Hepatic stellate cell (primary cell): ENCODE measurements around the gene PSPN.
A peak's percentile ranks its signal among the peaks of the same experiment; 100 is the strongest.
"Not testable (repeated sequence)": the region's sequence is repeated elsewhere in the genome, so short reads cannot be mapped to it uniquely, and the experiment has no call there.

ENCODE experiments used
- DNase-seq: peaks from one replicate; pipeline ENCODE4 v3.0.0; 2011; ENCODE audit warnings: low spot score

PSPN gene

DNA sequence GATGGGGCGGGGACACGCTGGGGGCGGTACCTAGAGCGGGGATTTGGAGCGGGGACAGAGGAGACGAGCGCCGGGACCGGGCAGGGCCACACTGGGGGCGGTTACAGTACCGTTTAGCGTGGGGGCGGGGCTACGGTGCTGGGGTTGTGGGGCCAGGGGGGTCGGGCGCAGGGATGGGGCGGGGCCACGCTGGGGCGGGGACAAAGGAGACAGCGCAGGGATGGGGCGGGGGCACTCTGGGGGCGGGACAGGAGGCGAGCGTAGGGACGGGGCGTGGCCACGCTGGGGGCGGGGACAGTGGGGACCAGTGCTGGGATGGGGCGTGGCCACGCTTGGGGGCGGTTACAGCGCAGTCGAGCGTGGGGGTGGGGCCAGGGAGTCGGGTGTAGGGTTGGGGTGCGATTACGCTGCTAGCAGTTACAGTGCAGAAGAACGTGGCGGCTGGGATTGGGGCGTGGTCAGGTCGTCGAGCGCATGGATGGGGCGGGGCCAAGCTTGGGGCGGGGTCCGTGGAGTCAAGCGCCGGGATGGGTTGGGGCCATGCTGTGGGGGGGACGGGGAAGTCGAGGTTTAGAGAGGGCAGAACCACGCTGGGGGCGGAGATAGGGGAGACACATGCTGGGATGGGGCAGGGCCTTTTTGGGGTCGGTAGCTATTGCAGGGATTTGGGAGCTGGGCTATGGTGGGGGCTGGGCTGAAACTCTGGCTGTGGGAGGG, 2.5 kb downstream of the PSPN start:
- peak; percentile 97 for DNase-seq

- DNase-seq: peak; percentile 98
Measured at GRCh38 chr19:6372594-6373095, 3.1 kb downstream of the PSPN start, which contains the start of gene ALKBH7. Gene ALKBH7 (plus strand): TSS chr19:6372794. CDS start chr19:6372821, 27 bp downstream.

DNA sequence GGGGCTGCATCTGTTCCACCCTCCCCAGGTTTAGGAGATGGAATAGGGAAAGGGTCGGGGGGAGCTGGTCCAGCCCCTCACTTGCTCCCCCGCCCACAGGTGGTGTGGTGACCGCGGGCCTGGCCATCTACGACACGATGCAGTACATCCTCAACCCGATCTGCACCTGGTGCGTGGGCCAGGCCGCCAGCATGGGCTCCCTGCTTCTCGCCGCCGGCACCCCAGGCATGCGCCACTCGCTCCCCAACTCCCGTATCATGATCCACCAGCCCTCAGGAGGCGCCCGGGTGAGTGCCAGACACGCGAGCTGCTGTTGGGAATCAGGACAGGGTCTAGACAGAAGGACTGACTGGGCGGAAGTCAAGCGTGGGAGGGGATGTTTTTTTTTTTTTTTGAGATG, 11.4 kb downstream of the PSPN start:
- no peak for DNase-seq

DNA sequence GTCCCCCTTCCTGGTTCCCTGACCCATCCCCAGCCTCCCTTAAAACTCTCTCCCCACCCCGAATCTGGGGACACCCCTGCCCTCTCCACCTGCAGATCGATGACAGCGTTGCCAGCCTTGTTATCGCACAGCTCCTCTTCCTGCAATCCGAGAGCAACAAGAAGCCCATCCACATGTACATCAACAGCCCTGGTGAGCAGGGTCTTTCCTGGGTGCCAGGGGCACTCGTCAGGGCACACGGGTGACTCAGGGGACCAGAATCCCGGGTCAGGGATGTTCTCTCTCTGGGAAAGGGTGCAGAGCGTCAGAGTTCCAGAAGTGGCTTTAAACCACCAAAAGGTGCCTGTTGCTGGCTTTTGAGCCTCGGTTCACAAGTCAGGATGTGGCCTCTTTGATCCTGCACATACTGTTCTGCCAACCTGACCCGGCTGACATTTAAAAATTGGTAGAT, 13.4 kb downstream of the PSPN start:
- peak; percentile 22 for DNase-seq

GRCh38 chr19:6362027-6362350, 13.7 kb downstream of the PSPN start:
- no peak for DNase-seq

GRCh38 chr19:6360857-6361216, 14.9 kb downstream of the PSPN start:
- DNase-seq: not testable (repeated sequence)

DNA sequence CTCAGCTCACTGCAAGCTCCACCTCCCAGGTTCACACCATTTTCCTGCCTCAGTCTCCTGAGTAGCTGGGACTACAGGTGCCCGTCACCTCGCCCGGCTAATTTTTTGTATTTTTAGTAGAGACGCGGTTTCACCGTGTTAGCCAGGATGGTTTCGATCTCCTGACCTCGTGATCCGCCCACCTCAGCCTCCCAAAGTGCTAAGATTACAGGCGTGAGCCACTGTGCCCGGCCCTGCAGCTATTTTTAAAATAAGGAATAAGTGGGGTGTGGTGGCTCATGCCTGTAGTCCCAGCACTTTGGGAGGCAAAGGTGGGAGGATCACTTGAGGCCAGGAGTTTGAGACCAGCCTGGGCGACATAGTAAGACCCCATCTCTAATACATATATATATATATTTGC, 15.3 kb downstream of the PSPN start:
- DNase-seq: not testable (repeated sequence)

DNA sequence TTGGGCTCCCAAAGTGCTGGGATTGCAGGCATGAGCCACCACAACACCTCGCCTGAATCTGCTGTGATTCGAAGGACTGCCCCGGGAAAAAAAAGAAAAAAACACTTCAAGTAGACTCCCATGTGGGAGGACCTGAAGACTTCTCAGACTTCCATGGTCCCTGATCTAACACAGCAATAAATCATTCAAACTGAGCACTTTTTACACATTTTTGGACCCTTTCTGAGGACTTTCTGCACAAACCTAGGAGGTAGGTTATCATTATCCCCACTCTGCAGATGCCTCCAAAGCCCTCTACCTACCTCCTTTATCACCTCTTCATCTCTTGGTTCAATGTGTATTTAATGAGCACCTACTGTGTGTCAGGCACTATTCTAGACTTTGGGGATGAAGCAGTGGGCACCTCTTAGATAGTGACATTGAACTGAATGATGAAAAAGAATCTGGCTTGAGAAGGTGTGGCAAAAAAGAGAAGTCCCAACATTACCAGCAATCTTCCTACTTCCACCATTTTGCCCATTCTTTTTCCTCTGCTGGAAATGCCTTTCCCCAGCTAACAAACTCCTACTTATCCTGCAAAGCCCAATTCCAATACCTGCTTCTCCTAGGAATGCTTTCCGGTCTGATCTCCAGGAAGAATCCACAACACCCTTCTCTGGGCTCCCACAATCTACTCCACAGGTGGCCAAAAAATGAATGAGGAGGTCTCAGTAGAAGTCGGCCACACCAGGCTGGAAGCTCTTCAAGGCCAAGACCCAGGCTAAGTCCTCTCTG, 16.0 kb downstream of the PSPN start:
- no peak for DNase-seq

DNA sequence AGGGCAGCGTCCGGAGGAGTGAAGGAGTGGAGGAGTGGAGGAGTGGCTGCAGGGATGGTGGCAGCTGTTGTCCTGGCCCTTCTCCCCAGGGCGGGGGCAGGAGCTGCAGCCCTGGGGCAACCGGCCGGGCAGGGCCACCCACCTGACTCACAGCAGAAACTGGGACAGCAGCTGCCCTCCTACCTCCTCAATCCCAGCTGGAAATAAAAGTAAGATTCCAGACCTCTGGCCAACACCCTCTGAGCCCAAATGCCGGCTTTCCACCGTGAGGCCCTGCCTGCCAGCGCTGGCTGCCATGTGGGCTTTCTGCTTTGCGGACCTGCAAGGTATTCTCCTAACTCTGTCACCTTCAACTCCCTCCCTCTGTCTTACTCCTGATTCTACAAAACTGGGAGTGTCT, 17.7 kb downstream of the PSPN start:
- no peak for DNase-seq

- DNase-seq: no peak
Measured at GRCh38 chr19:6357174-6357573, 18.6 kb downstream of the PSPN start.

GRCh38 chr19:6355321-6356040, 20.3 kb downstream of the PSPN start:
- DNase-seq: not testable (repeated sequence)

GRCh38 chr19:6354098-6354674, 21.5 kb downstream of the PSPN start:
- no peak for DNase-seq

- DNase-seq: no peak
Measured at GRCh38 chr19:6352381-6353165, 23.2 kb downstream of the PSPN start.

DNA sequence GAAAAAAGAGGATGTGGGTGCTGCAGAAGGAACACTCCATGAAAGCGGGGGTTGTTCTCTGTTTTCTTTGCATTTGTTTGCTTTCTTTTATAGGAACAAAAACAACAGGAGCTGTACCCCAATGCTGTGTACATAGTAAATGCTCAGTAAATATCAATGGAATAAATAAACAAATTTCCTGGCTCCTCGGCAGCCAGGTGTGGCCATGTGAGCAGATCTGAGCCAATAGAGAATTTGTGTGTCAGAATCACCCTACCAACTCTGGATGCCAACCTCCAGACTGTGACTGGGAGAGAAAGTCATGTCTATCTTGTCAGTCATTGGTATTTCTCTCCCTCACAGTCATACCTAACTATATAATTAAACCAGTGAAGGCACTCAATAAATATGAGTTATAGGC, 25.0 kb downstream of the PSPN start:
- no peak for DNase-seq

GRCh38 chr19:6349271-6349670, 26.5 kb downstream of the PSPN start:
- not testable (repeated sequence) for DNase-seq

DNA sequence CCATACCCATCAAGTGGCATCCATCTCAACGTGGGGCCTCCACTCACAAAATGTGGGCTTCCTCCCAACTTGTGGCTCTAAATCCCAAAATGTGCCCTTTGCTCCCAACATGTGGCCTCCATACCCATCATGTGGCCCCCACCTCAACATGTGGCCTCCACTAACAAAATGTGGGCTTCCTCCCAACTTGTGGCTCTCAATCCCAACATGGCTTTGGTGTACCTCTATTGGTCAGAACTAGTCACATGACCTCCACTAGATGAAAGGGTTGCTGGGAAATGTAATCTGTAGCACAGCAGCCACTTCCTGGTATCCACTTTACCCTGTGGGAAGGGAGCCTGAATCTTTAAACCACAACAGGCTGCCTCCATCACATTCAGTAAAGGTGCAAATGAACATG, 32.3 kb downstream of the PSPN start:
- DNase-seq: no peak

DNA sequence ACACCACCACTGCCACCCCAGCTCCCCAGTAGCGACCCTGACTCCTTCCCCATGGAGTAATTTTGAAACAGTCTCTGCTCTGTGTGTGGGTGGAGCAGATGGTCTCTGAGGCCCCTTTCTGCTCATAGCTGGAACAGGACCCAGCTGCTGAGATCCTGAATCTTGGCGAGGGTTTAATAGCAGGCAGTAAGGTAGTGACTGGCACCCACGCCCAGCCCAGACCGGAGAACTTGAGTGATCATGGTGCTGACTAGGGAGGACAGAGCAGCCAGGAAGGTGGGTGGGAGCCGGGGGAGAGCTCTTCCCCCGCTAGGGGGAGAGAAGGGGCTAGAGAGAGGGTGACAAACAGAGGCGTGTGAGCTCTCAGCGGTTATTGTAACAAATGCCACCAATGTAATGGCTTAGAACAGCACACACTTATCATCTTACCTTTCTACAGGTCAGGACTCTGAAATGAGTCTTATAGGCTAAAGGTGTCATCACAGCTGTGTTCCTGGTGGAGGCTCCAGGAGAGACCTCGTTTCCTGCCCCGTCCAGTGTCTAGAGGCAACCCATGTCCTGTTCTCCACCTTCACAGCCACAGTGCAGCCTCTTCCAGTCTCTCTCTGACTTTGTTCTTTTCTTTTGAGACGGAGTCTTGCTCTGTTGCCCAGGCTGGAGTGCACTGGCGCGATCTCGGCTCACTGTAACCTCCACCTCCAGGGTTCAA, 35.1 kb downstream of the PSPN start:
- DNase-seq: no peak

- DNase-seq: no peak
Measured at GRCh38 chr19:6334490-6335285, 41.0 kb downstream of the PSPN start.

GRCh38 chr19:6333439-6333838, 42.3 kb downstream of the PSPN start, which contains the start of gene ACER1:
Gene ACER1 (minus strand): TSS chr19:6333612. CDS start chr19:6333551, 61 bp downstream.
- no peak for DNase-seq

DNA sequence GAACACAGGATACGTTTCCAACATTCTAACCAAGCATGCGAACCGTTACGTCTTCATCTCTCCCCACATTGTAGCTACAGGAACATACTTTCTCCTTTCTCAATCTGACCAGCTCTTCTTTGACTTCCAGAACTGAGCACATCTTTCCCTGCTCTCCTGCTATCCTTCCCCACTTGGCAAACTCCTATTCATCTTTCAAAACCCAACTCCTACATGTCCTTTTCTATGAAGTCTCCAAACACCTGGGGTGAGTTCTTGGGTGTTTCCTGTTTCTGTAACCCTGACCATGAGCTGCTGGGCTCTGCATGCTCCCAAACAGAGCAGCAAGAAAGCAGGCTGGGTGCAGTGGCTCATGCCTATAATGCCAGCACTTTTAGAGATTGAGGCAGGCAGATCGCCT, 48.9 kb downstream of the PSPN start:
- no peak for DNase-seq
